H9 (cell line): ENCODE data around the gene HCN4. TPM values are rescaled to one million over a fixed set of nuclear protein-coding genes. Genes with fewer than 3 reads are reported as not detected.

Experiments
- DNase-seq: peaks from one replicate; pipeline ENCODE4 v3.0.0-alpha.2; 2017
- H2AFZ ChIP-seq: one replicate; pipeline ENCODE4 v1.6.1; 2013; ENCODE audit warnings: mild to moderate bottlenecking, low read length, control low read depth, moderate library complexity
- H2AK5ac ChIP-seq: 2 replicates; pipeline ENCODE4 v1.6.1; 2013; ENCODE audit warnings: low read length, control low read depth, mixed read lengths; ENCODE audit not compliant: insufficient read length
- H2BK120ac ChIP-seq: one replicate; pipeline ENCODE4 v1.6.1; 2013; ENCODE audit warnings: low read depth, mild to moderate bottlenecking, low read length, control low read depth, inconsistent platforms; ENCODE audit not compliant: poor library complexity, severe bottlenecking
- H2BK12ac ChIP-seq: 2 replicates; pipeline ENCODE4 v1.6.1; 2013; ENCODE audit warnings: low read length, control low read depth, mixed read lengths, low read depth; ENCODE audit not compliant: insufficient read length
- H2BK15ac ChIP-seq: 2 replicates; pipeline ENCODE4 v1.6.1; 2013; ENCODE audit warnings: low read depth, low read length, control low read depth
- H2BK20ac ChIP-seq: one replicate; pipeline ENCODE4 v1.6.1; 2013; ENCODE audit warnings: low read depth, mild to moderate bottlenecking, low read length, control low read depth, inconsistent platforms; ENCODE audit not compliant: poor library complexity, severe bottlenecking
- H2BK5ac ChIP-seq: 2 replicates; pipeline ENCODE4 v1.6.1; 2013; ENCODE audit warnings: low read length, control low read depth, mixed read lengths; ENCODE audit not compliant: insufficient read length
- H3K14ac ChIP-seq: 2 replicates; pipeline ENCODE4 v1.6.1; 2013; ENCODE audit warnings: low read length, control low read depth; ENCODE audit not compliant: insufficient read depth
- H3K18ac ChIP-seq: 2 replicates; pipeline ENCODE4 v1.6.1; 2013; ENCODE audit warnings: low read depth, mild to moderate bottlenecking, mixed read lengths, low read length, control low read depth; ENCODE audit not compliant: insufficient read length
- H3K23ac ChIP-seq: 2 replicates; pipeline ENCODE4 v1.6.1; 2013; ENCODE audit warnings: low read length, control low read depth, mixed read lengths, low read depth; ENCODE audit not compliant: insufficient read length
- H3K23me2 ChIP-seq: 2 replicates; pipeline ENCODE4 v1.6.1; 2013; ENCODE audit warnings: low read depth, mild to moderate bottlenecking, mixed read lengths, low read length, control low read depth; ENCODE audit not compliant: insufficient read length, poor library complexity, severe bottlenecking
- H3K27ac ChIP-seq: 2 replicates; pipeline ENCODE4 v1.5.1; 2013; ENCODE audit warnings: low read length, control low read depth, mixed read lengths, low read depth; ENCODE audit not compliant: insufficient read length
- H3K27me3 ChIP-seq: 2 replicates; pipeline ENCODE4 v1.6.1; 2013; ENCODE audit warnings: low read length, control low read depth, inconsistent platforms; ENCODE audit not compliant: insufficient read depth
- H3K4ac ChIP-seq: 2 replicates; pipeline ENCODE4 v1.6.1; 2013; ENCODE audit warnings: low read depth, mild to moderate bottlenecking, control low read depth, inconsistent platforms, low read length, moderate library complexity
- H3K4me1 ChIP-seq: 2 replicates; pipeline ENCODE4 v1.6.1; 2013; ENCODE audit warnings: low read length, control low read depth, inconsistent platforms; ENCODE audit not compliant: insufficient read depth
- H3K4me2 ChIP-seq: 2 replicates; pipeline ENCODE4 v1.6.1; 2013; ENCODE audit warnings: low read length, control low read depth, mixed read lengths; ENCODE audit not compliant: insufficient read length, insufficient read depth
- H3K56ac ChIP-seq: 2 replicates; pipeline ENCODE4 v1.6.1; 2013; ENCODE audit warnings: low read depth, mild to moderate bottlenecking, mixed read lengths, low read length, control low read depth; ENCODE audit not compliant: insufficient read length
- H3K79me1 ChIP-seq: 2 replicates; pipeline ENCODE4 v1.6.1; 2013; ENCODE audit warnings: low read depth, mild to moderate bottlenecking, moderate library complexity, low read length, control low read depth, inconsistent platforms; ENCODE audit not compliant: insufficient read depth, poor library complexity, severe bottlenecking
- H3K79me2 ChIP-seq: 2 replicates; pipeline ENCODE4 v1.6.1; 2013; ENCODE audit warnings: low read length, control low read depth, inconsistent platforms; ENCODE audit not compliant: insufficient read depth
- H3K9ac ChIP-seq: 2 replicates; pipeline ENCODE4 v1.6.1; 2013; ENCODE audit warnings: low read length, control low read depth, mixed read lengths; ENCODE audit not compliant: insufficient read length; ENCODE audit errors: extremely low read depth
- H3K9me3 ChIP-seq: one replicate; pipeline ENCODE4 v1.6.1; 2013; ENCODE audit warnings: low read depth, low read length, inconsistent platforms; ENCODE audit not compliant: control insufficient read depth
- H3T11ph ChIP-seq: one replicate; pipeline ENCODE4 v1.6.1; 2013; ENCODE audit warnings: mild to moderate bottlenecking, low read length, control low read depth, inconsistent platforms
- H4K20me1 ChIP-seq: one replicate; pipeline ENCODE4 v1.6.1; 2013; ENCODE audit not compliant: control insufficient read depth, insufficient read length, insufficient read depth
- H4K5ac ChIP-seq: 2 replicates; pipeline ENCODE4 v1.6.1; 2013; ENCODE audit warnings: low read depth, mild to moderate bottlenecking, mixed read lengths, low read length, control low read depth; ENCODE audit not compliant: insufficient read length
- H4K8ac ChIP-seq: replicated peaks from 2 replicates; pipeline ENCODE4 v1.6.1; 2013; ENCODE audit warnings: low read length, control low read depth, mixed read lengths, low read depth; ENCODE audit not compliant: insufficient read length
- H4K91ac ChIP-seq: 2 replicates; pipeline ENCODE4 v1.6.1; 2013; ENCODE audit warnings: low read depth, mild to moderate bottlenecking, moderate library complexity, mixed read lengths, low read length, control low read depth; ENCODE audit not compliant: insufficient read length
- H3K27ac Mint-ChIP-seq, 3 experiments: 2 replicates in 2 of 3; 3 replicates in 1 of 3; pipeline ENCODE4 v1.8.0; 2020 to 2021; ENCODE audit warnings: mixed read lengths in 3 of 3, mild to moderate bottlenecking in 1 of 3, moderate library complexity in 1 of 3
- H3K27me3 Mint-ChIP-seq: 2 replicates; pipeline ENCODE4 v1.8.0; 2021; ENCODE audit warnings: low read depth, mild to moderate bottlenecking, moderate library complexity, mixed read lengths
- H3K36me3 Mint-ChIP-seq, 3 experiments: 2 replicates in 2 of 3; 3 replicates in 1 of 3; pipeline ENCODE4 v1.8.0; 2020 to 2021; ENCODE audit warnings: low read depth in 3 of 3, mixed read lengths in 3 of 3; ENCODE audit not compliant: insufficient read depth in 1 of 3
- H3K4me1 Mint-ChIP-seq, 2 experiments: 2 replicates each; pipeline ENCODE4 v1.8.0; 2020; ENCODE audit warnings: mixed read lengths in 2 of 2
- H3K4me3 Mint-ChIP-seq, 2 experiments: 2 replicates in 1 of 2; 3 replicates in 1 of 2; pipeline ENCODE4 v1.8.0; 2020 to 2021; ENCODE audit warnings: mild to moderate bottlenecking in 2 of 2, mixed read lengths in 2 of 2, moderate library complexity in 1 of 2
- H3K9me3 Mint-ChIP-seq, 2 experiments: 2 replicates in 1 of 2; 3 replicates in 1 of 2; pipeline ENCODE4 v1.8.0; 2020; ENCODE audit warnings: mild to moderate bottlenecking in 2 of 2, mixed read lengths in 2 of 2, moderate library complexity in 1 of 2
- CTCF ChIP-seq: fragments of 200-600 bp; sonication (generic); conservative IDR thresholded peaks from 3 replicates; pipeline ENCODE4 v1.8.0; 2021; ENCODE audit warnings: antibody characterized with exemption, mild to moderate bottlenecking
- WGBS: extraction: QIAGEN DNeasy Blood & Tissue Kit; methylation state at CpG from one replicate; pipeline ENCODE4 v1.1.7; 2013; ENCODE audit warnings: missing lambda C conversion rate, low lambda C conversion rate, mixed read lengths; ENCODE audit not compliant: insufficient read length; ENCODE audit errors: extremely low coverage; 5-methylcytosine and 5-hydroxymethylcytosine counted together
- total RNA-seq: library from RNA; stranded (reverse); gene quantifications from 2 replicates; pipeline ENCODE4 v1.2.1, GENCODE V29; 2021

Gene HCN4
- total RNA-seq, 1 experiment from 2014 or later = 10.5 TPM

DNA sequence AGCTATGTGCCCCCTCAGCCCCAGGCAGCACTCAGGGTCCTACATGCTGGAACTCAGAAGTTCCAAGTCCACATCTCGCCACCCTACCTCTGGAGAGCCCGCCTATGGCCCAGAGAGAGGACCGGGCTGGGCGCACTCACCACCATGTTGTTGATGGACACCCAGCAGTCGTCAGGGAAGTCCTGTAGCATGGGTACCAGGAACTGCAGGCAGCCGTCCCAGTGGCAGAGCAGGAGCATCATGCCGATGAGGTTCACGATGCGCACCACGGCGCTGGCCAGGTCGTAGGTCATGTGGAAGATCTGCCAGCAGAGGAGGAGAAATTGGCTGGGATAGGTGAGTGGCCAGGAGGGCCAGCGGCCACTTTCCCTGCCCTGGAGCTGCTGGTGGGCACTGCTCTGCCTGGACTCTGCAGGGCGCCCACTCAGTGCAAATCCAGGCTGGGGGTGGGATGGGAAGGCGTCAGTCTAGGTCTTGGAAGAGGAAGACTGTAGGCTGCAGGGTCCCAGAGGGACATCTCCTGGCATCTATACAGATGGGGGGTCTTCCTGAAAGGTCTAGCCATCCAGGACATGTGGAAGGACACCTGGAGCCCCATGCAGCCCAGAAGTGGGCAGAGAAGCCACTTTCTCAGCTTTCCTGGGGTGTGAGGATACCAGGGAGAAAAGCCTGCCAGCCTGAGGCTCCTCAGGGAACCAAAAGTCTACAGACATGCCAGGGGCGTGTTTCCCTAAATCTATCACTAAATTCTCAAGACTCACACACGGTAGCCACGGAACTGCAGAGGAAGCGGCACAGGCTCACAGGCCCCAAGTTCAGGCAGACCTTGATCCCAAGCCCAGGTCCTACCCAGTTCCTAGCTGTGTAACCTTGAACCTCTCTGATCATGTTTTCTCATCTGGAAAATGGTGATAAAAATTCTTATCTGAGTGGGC lies 36.5 kb downstream of the HCN4 start:
- Histone ChIP-seq H3K4me2 (no peak overlapping the region), H4K20me1 (no peaks in the 10 kb centered on the region), H3K4me1 (no peaks in the 10 kb centered on the region), H3K18ac (no peak overlapping the region), H3K23me2 (no peaks in the 10 kb centered on the region), H2AFZ (no peak overlapping the region), H2BK120ac (no peak overlapping the region), H2BK5ac (no peak overlapping the region), H3K23ac (no peak overlapping the region), H3K56ac (no peak overlapping the region), H3K79me1 (no peaks in the 10 kb centered on the region), H3K27me3 (no peaks in the 10 kb centered on the region), H4K91ac (no peak overlapping the region), H3K14ac (no peak overlapping the region), H4K5ac (no peak overlapping the region), H4K8ac (no peak overlapping the region), H2BK20ac (no peak overlapping the region), H3K9me3 (no peaks in the 10 kb centered on the region), H3K9ac (no peak overlapping the region), H3T11ph (no peak overlapping the region), H2BK15ac (no peak overlapping the region), H2BK12ac (no peak overlapping the region), H3K4ac (no peak overlapping the region), H3K79me2 (no peaks in the 10 kb centered on the region), H3K27ac (no peak overlapping the region), H2AK5ac (no peak overlapping the region)
- no CpG with 5 or more reads among the region's 19 CpGs for WGBS
- Mint-ChIP-seq H3K9me3 (no peaks in the 10 kb centered on the region; a peak in 1 of 5 replicates), H3K27ac (0 out of 7 replicates have a peak overlapping the region, but pooled peaks of 2 of the 3 experiments have one; percentile 18 to 27), H3K4me1 (peaks cover 8 to 10% of the 10 kb centered on the region in 2 experiments; a peak in 3 of 4 replicates), H3K36me3 (peaks cover 16 to 28% (median 19%) of the 10 kb centered on the region in 3 experiments), H3K27me3 (no peaks in the 10 kb centered on the region), H3K4me3 (no peak overlapping the region)
- TF ChIP-seq CTCF = no peak
- DNase-seq = no peak
